Measurements from ENCODE around the gene XYLT1. TPM values are rescaled to one million over a fixed set of nuclear protein-coding genes. Genes with fewer than 3 reads are reported as not detected.
A peak's percentile ranks its signal among the peaks of the same experiment; 100 is the strongest.

XYLT1 gene
- total and polyA plus RNA-seq, 2 of the 4 experiments (the other 2 are of a cell fraction): 9.0 to 12.7 TPM

- no peak overlapping the region for H2BK5ac ChIP-seq (ENCODE audit: low read depth, low read length, poor library complexity, severe bottlenecking)
- no peaks in the 10 kb centered on the region for H4K20me1 ChIP-seq (ENCODE audit: insufficient read depth, low read length)
- peak overlapping the region; percentile 75; the same call in 1 of the 2 replicates for H3K18ac ChIP-seq (ENCODE audit: low read depth, low read length)
- in situ Hi-C loops (cut with MboI; ENCODE audit: low sequenced_read_pairs): no loop called here
- H3K4me3 ChIP-seq (ENCODE audit: insufficient read depth, low read depth, low read length): no peak overlapping the region
- dilution Hi-C loops (cut with HindIII; ENCODE audit: low sequenced_read_pairs, unreplicated experiment): no loop called here
- H4K5ac ChIP-seq (ENCODE audit: low read depth, low read length): peak overlapping the region; percentile 50; the same call in 1 of the 2 replicates
- H2BK15ac ChIP-seq (ENCODE audit: low read depth, low read length): peak overlapping the region; percentile 15; the same call in 1 of the 3 replicates
- no peak overlapping the region for H3K9ac ChIP-seq (ENCODE audit: low read depth, low read length)
- H2AFZ ChIP-seq (replicated peaks; ENCODE audit: low read length, poor library complexity): no peak overlapping the region
- H3K79me1 ChIP-seq (ENCODE audit: low read depth in 1 of 2, low read length in 2 of 2): no peaks in the 10 kb centered on the region
- H2AK9ac ChIP-seq (replicated peaks; ENCODE audit: low read depth, low read length, poor library complexity): no peak overlapping the region
- no peaks in the 10 kb centered on the region for H3K27me3 ChIP-seq (ENCODE audit: control insufficient read depth, insufficient read depth, low read length)
- no peak overlapping the region for H4K91ac ChIP-seq (ENCODE audit: insufficient read depth, low read depth, low read length)
- H3K27ac ChIP-seq (ENCODE audit: insufficient read depth, low read length): no peak overlapping the region
- DNase-seq (peak; percentile 35), ATAC-seq (ENCODE audit: low read depth) (no peak)
- H2AK5ac ChIP-seq (ENCODE audit: low read depth, low read length): peak overlapping the region; percentile 3; the same call in 1 of the 2 replicates
- TF ChIP-seq USF2 (IDR thresholded peaks at IDR 0.05; ENCODE audit: low read depth, low read length): no peak
- TF ChIP-seq FOS (IDR thresholded peaks at IDR 0.05; ENCODE audit: low read depth, low read length): no peak
- no peak for TF ChIP-seq CEBPB (IDR thresholded peaks at IDR 0.05; ENCODE audit: low read depth, low read length)
- TF ChIP-seq BHLHE40 (IDR thresholded peaks at IDR 0.05; ENCODE audit: low read depth, low read length): no peak
- TF ChIP-seq MAFK (IDR thresholded peaks at IDR 0.05; ENCODE audit: low read depth, low read length): no peak
- no peak for TF ChIP-seq RAD21 (IDR thresholded peaks at IDR 0.05; ENCODE audit: low read length)
- TF ChIP-seq SMC3 (IDR thresholded peaks at IDR 0.05; ENCODE audit: low read depth, low read length): no peak
- no peak for TF ChIP-seq NFE2L2 (IDR thresholded peaks at IDR 0.05; ENCODE audit: low read depth, low read length)
- TF ChIP-seq CTCF (conservative IDR thresholded peaks at IDR 0.05; ENCODE audit: low read depth, low read length): no peak
- no peak for TF ChIP-seq MAZ (IDR thresholded peaks at IDR 0.05; ENCODE audit: borderline replicate concordance, low read depth, low read length)
- no peak overlapping the region; a peak in 1 of 4 replicates for H4K8ac ChIP-seq (ENCODE audit: low read depth in 2 of 2, low read length in 2 of 2)
- no peak overlapping the region for H3K4me2 ChIP-seq (ENCODE audit: low read depth, low read length)
- H3K14ac ChIP-seq (replicated peaks; ENCODE audit: low read depth, low read length): 0 out of 2 replicates have a peak overlapping the region, but pooled peaks have one; percentile 57
- WGBS, 2 experiments (ENCODE audit: extremely low coverage in 2 of 2, insufficient read length in 1 of 2): no CpG with 5 or more reads among the region's 3 CpGs
- ChIA-PET CTCF (no interaction called here), POLR2A (ENCODE audit: unreplicated experiment) (no interaction called here)
- no TSS peak for BruUV-seq (replicated peaks)
- H3K4me1 ChIP-seq (ENCODE audit: control insufficient read depth, insufficient read depth, low read length): peaks cover 19% of the 10 kb centered on the region
- intact Hi-C loops (cut with micrococcal nuclease): no loop called here
- no peak overlapping the region for H3K23ac ChIP-seq (ENCODE audit: low read depth, low read length)
- peak overlapping the region; percentile 68; the same call in 1 of the 2 replicates for H3K4ac ChIP-seq (ENCODE audit: low read depth, low read length)
- H3K9me3 ChIP-seq (ENCODE audit: control insufficient read depth, insufficient read depth, low read length): 0 out of 2 replicates have a peak, but pooled peaks cover 2% of the 10 kb centered on the region
- H3K36me3 ChIP-seq (ENCODE audit: control insufficient read depth, insufficient read depth, low read length): no peaks in the 10 kb centered on the region
- peak overlapping the region; percentile 80; the same call in 1 of the 2 replicates for H2BK120ac ChIP-seq (ENCODE audit: low read depth, low read length)
- peaks cover 10% of the 10 kb centered on the region for H3K9me1 ChIP-seq (ENCODE audit: insufficient read depth, low read length)
- H2BK20ac ChIP-seq (ENCODE audit: low read depth, low read length): peak overlapping the region; percentile 47; the same call in 1 of the 2 replicates
- no peak overlapping the region for H3K56ac ChIP-seq (ENCODE audit: extremely low read depth, insufficient read depth, low read length)
These were observed 39.8 kb upstream of the XYLT1 start for GRCh38 chr16:17510567-17510966.
